Cortex of kidney (tissue), 1 donor: ENCODE measurements around the gene SMURF2.
A peak's percentile ranks its signal among the peaks of the same experiment; 100 is the strongest.

ENCODE experiments used
- DNase-seq: peaks from one replicate; lab custom pipeline; 2025; lab: John Stamatoyannopoulos, UW

SMURF2 gene

GRCh38 chr17:64537488-64537887, 124.6 kb downstream of the SMURF2 start:
- no peak for DNase-seq

- no peak for DNase-seq
Observed at GRCh38 chr17:64536913-64537312, 125.2 kb downstream of the SMURF2 start.

- no peak for DNase-seq
Observed at GRCh38 chr17:64535357-64535756, 126.8 kb downstream of the SMURF2 start.

GRCh38 chr17:64534187-64534586, 127.9 kb downstream of the SMURF2 start:
- no peak for DNase-seq

- no peak for DNase-seq
Observed at GRCh38 chr17:64533784-64534183, 128.3 kb downstream of the SMURF2 start.

- no peak for DNase-seq
Observed at GRCh38 chr17:64532409-64532808, 129.7 kb downstream of the SMURF2 start.

- DNase-seq, result no peak
Observed at GRCh38 chr17:64531955-64532371, 130.1 kb downstream of the SMURF2 start.

GRCh38 chr17:64529221-64529620, 132.9 kb downstream of the SMURF2 start:
- DNase-seq, result no peak

GRCh38 chr17:64527914-64528313, 134.2 kb downstream of the SMURF2 start:
- no peak for DNase-seq

GRCh38 chr17:64520359-64520758, 141.7 kb downstream of the SMURF2 start:
- DNase-seq, result no peak

GRCh38 chr17:64519601-64520000, 142.5 kb downstream of the SMURF2 start:
- DNase-seq, result no peak

GRCh38 chr17:64515829-64516228, 146.3 kb downstream of the SMURF2 start:
- DNase-seq, result no peak

- no peak for DNase-seq
Observed at GRCh38 chr17:64515419-64515818, 146.7 kb downstream of the SMURF2 start.

- DNase-seq, result no peak
Observed at GRCh38 chr17:64509179-64509578, 152.9 kb downstream of the SMURF2 start.

GRCh38 chr17:64508683-64509082, 153.4 kb downstream of the SMURF2 start:
- no peak for DNase-seq

GRCh38 chr17:64507413-64507782, 154.7 kb downstream of the SMURF2 start:
- DNase-seq, result no peak

GRCh38 chr17:64506576-64507412, 155.3 kb downstream of the SMURF2 start, which contains the start of gene CEP95:
Gene CEP95, plus strand, starts transcription at chr17:64506977. Its CDS starts 121 bp downstream, at chr17:64507098.
- peak; percentile 62 for DNase-seq

GRCh38 chr17:64506201-64506575, 155.9 kb downstream of the SMURF2 start, which contains the start of gene DDX5:
Gene DDX5, minus strand, starts transcription at chr17:64506289. Its CDS starts 170 bp downstream, at chr17:64506119.
- peak; percentile 34 for DNase-seq

GRCh38 chr17:64505340-64506200, 156.5 kb downstream of the SMURF2 start:
- no peak for DNase-seq

- no peak for DNase-seq
Observed at GRCh38 chr17:64504769-64505339, 157.3 kb downstream of the SMURF2 start.

- DNase-seq, result no peak
Observed at GRCh38 chr17:64503821-64504768, 158.0 kb downstream of the SMURF2 start.
